Activated gamma-delta T cell treated with Interleukin-2 at 50 U/mL for 16 hours (primary cell): Measurements from ENCODE around the gene NCAPD2.
"Not testable (repeated sequence)": the region's sequence is repeated elsewhere in the genome, so short reads cannot be mapped to it uniquely, and the experiment has no call there.

Source experiments
- DNase-seq: peaks from one replicate; pipeline ENCODE4 v3.0.0-alpha.2; 2020

Gene NCAPD2

GRCh38 chr12:6551063-6551461, 57.2 kb downstream of the NCAPD2 start:
- no peak for DNase-seq

GRCh38 chr12:6551496-6552139, 57.7 kb downstream of the NCAPD2 start:
- no peak for DNase-seq

GRCh38 chr12:6552140-6552551, 58.2 kb downstream of the NCAPD2 start:
- no peak for DNase-seq

DNA sequence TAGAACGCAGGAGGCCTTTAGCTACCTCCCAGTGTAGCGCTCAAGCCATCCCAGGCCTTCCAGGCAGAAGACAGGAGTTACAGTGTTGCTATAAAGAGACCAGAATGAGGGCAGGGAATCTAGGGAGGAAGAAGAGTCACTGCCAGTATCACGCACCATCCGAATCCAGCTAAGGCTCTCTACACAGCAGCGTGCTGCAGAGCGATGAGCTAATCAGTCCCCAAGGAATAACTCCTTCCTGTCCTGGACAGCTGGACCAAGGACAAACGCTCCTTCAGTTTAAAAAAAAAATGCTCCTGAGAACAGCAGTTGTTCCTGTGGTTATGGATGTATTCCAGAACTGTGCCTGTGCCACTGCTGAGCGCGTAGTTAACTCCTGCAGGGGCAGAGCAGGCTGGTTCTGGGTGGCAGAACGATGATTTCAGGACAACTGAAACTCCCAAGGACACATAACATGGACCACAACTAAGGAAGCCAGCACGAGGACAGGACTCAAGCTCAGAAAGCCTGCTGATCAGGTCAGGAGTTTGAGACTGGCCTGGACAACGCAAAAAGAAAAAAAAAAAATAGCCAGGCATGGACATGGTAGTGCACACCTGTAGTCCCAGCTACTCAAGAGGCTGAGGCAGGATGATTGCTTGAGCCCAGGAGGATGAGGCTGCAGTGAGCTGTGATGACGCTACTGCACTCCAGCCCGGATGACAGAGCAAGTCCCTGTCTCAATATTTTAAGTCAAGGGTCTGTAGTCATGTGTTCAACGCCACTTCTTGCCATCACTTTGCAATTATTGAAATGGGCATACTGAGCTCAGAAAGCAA, 59.4 kb downstream of the NCAPD2 start:
- DNase-seq: no peak

- DNase-seq: peak; percentile 74
Observed at GRCh38 chr12:6554168-6555017, 60.5 kb downstream of the NCAPD2 start.

DNA sequence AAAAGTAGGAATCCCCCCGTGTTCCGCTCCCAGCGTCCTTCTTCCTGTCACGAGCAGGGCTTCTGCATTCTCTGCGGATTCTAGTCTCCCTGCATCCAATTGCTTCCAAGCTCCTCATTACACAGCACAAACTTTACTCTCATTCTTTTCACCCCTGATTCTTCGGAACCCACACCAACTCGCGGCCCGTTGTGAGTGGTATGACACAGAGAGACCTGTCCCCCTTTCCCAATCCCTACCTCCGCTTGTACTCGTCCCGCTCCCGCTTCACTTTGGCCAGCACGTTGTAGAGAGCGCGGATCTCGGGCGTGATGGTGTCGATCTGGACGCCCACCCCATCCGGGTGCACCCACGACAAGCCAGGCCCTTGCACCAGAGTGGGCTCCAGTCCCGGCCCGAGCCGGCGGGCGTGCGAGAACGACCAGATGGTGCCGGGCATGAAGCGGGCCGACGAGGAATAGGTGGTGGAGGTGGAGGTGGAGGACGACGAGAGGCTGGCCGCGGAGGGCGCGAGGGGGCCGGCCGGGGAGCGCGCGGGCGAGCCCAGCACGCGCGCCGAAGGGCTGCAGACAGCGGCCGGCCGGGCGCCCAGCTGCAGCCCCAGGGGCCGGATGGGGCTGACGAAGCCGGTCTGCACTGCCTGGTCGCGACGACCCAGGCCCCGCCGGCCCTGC, 61.3 kb downstream of the NCAPD2 start:
- no peak for DNase-seq

GRCh38 chr12:6556496-6556817, 62.6 kb downstream of the NCAPD2 start:
- not testable (repeated sequence) for DNase-seq

GRCh38 chr12:6556857-6557256, 63.0 kb downstream of the NCAPD2 start:
- no peak for DNase-seq

- DNase-seq: peak; percentile 32
Observed at GRCh38 chr12:6558014-6558760, 64.3 kb downstream of the NCAPD2 start.

- no peak for DNase-seq
Observed at GRCh38 chr12:6559500-6559899, 65.6 kb downstream of the NCAPD2 start.

- DNase-seq: no peak
Observed at GRCh38 chr12:6560501-6561205, 66.8 kb downstream of the NCAPD2 start.

DNA sequence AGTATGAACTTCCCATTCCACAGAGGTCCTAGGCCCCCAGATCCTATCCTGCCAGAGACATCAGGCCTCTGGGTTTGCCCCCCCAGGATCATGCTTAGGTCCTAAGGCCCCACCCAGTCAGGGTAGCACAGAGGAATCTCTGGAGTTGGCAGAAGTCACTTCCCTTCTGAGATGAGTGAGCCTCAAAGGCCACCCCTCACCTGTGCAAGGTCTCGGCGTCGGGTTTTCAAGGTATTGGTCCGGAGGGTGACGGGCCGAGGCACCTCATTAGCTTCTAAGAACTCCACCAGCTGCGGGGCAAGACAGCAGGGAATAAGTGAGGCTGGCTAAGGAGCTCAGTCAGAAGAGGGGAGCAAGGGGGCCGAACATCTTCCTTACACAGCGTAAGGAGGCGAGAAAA, 69.0 kb downstream of the NCAPD2 start:
- DNase-seq: no peak

DNA sequence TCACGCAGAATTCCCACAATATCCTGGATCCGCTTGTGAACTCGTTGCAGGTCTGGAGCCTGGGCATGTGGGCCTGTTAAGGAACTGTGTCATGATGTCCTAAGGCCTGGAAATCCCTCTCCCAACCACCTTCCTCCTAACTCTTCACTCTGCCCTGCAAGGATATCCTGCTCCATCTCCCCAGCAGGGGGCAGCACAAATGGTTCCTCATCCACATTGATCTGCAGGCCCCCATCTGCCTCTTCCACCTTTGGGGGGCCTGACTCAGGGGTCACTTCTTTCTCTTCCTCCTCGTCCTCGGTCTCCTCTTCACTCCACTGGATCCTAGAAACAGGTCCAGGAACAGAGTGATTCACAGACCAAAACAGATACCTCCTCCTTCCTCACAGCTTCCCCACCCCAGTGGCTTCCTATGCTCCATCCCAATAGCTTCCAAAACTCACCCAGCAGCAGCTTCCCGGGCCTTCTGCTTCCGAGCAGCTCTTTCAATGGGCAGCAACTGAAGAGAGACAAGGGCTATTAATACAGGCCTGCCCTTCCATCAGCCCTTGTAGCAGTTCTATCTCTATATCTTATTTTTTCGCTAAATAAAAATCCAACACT, 69.6 kb downstream of the NCAPD2 start:
- DNase-seq: peak; percentile 71

DNA sequence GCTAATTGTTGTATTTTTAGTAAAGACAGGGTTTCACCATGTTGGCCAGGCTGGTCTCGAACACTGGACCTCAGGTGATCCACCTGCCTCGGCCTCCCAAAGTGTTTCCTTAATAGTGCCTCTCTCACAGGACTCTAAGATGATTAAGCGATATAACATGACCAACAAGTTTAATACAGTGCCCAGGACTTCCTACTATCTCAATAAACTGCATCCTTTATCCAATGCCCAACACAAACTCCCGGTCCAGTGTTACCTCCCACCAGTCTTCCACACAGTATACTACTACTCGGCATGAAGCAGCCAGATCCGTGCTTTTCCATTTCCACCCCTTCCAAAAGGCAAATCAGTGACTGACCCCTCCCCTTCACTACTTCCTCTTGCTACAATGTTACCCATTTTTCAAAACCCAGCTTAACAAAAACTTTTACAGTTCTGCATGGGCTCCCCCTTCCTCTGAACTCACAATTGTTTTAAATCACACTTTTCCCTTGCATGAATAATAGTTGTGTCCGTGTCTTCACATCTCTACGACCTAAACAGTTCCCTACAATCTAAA, 73.3 kb downstream of the NCAPD2 start:
- DNase-seq: no peak

DNA sequence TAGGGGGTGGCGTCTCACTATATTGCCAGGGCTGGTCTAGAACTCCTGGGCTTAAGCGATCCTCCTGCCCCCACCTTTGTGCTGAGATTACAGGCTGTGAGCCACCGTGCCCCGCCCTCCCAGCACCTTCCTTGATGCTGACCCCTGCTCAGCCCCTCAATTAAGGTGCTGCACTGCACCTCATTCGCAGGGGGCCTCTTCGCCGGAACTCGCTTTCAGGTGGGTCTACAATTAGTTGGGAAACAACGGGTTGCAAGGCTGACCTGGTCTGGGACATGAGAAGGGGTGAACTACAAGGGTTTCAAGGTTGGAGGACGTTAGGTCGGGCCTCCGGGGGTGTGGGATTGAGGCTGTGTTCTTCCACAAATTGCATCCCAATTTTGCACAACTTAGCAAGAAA, 75.4 kb downstream of the NCAPD2 start:
- DNase-seq: no peak

- DNase-seq: no peak
Observed at GRCh38 chr12:6569786-6570185, 75.9 kb downstream of the NCAPD2 start.

DNA sequence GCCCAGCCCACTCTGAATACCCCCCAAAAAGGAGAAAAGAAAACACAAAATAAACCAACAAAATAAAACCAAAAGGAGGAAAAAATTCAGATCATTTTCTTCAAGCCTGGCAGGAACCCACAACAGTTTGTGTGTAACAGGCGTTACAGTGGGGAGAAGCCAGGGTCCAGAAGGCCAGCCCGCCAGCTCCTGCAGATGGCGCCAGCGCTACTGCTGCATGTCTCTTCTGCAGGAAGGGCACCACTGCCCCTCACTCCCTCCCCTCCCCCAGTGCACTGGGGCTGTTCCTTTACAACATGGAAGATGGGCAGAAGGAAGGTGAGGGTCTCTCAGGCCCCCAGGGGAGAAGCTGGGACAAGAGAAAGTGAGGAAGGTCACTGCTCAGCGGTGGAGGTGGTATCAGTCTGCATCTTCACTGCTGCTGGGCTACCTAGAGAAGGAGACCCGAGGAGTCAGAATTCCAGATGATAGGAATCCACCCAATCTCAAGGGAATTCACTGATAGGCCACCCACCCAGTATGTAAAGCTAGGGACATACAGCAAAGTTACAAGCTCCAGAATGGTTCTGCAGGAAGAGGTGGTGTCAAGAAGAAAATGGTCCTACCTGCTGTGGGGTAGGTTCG, 76.5 kb downstream of the NCAPD2 start:
- DNase-seq: peak; percentile 26

DNA sequence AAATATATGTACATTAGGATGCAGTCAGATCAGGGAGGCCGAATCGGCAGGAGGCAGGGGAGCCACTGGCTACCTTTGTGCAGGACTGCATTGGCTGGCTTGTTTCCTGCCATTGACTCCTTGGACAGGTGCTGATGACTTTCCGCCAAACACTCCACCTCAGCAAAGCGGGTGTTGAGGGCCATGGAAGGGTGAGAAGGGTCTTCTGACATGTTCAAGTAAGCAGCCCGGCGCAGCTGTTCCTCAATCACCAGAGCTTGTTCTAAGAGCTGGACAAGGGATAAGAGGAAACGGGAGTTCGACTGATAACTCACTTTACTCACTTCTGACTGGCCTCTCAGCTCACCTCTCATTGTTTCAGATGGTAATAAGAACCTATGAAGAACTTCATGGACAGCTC, 79.1 kb downstream of the NCAPD2 start:
- DNase-seq: no peak

GRCh38 chr12:6574576-6575295, 80.8 kb downstream of the NCAPD2 start:
- no peak for DNase-seq

DNA sequence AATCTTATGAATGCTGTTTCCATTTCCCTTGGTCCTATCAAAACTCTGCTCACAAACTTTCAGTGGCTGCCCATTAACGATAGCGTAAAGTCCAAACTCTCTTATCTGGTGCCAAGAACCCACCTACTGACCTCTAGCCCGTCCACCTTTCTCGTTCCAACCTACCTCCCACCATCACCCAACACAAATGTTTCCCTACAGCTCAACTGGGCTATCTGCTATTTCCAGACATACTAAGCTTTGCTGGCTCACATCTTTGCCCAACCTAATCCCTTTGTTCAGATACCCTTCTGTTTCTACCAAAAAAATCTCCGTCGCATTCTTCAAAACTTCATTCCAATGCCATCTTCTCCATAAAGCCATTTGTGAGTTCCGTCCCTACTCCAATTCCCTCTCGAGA, 81.7 kb downstream of the NCAPD2 start:
- no peak for DNase-seq
